Suprapubic skin (tissue), 4 donors: ENCODE data around the gene PSMA6. TPM values are rescaled to one million over a fixed set of nuclear protein-coding genes. Genes with fewer than 3 reads are reported as not detected.

Experiments used
- DNase-seq, 2 donors: peaks; one replicate each; pipeline ENCODE4 v3.0.0-alpha.2; 2019; ENCODE audit warnings: low spot score in 2 of 2
- H3K27ac ChIP-seq: fragments of 200-600 bp; sonication (generic); one replicate; pipeline ENCODE4 v1.5.1; 2019
- H3K27me3 ChIP-seq: fragments of 200-600 bp; sonication (generic); one replicate; pipeline ENCODE4 v1.5.1; 2019
- H3K36me3 ChIP-seq: fragments of 200-600 bp; sonication (generic); one replicate; pipeline ENCODE4 v1.5.1; 2019
- H3K4me1 ChIP-seq: fragments of 200-600 bp; sonication (generic); one replicate; pipeline ENCODE4 v1.5.1; 2019
- H3K4me3 ChIP-seq: fragments of 200-600 bp; sonication (generic); one replicate; pipeline ENCODE4 v1.5.1; 2019; ENCODE audit warnings: mild to moderate bottlenecking
- H3K9me3 ChIP-seq: fragments of 200-600 bp; sonication (generic); one replicate; pipeline ENCODE4 v1.5.1; 2019
- EP300 ChIP-seq: sonication (generic); formaldehyde crosslinking; IDR thresholded peaks from one replicate; pipeline ENCODE4 v1.6.1; 2017; ENCODE audit warnings: antibody characterized with exemption
- POLR2A ChIP-seq, 2 donors: fragments of 450-650 bp; IDR thresholded peaks; one replicate each; pipeline ENCODE4 v1.6.1; 2017; ENCODE audit warnings: antibody characterized with exemption in 2 of 2, mild to moderate bottlenecking in 2 of 2, moderate library complexity in 2 of 2
- POLR2AphosphoS5 ChIP-seq, 3 donors: sonication (generic); formaldehyde crosslinking; IDR thresholded peaks; one replicate each; pipeline ENCODE4 v1.6.1; 2017; ENCODE audit warnings: antibody characterized with exemption in 3 of 3
- WGBS: methylation state at CpG from one replicate; pipeline ENCODE4 v1.1.5; 2018; 5-methylcytosine and 5-hydroxymethylcytosine counted together
- total RNA-seq, 4 donors: library from RNA; depleted of rRNA; stranded (reverse); fragments of >200 nt; gene quantifications; one replicate each; pipeline ENCODE4 v1.1.0, GENCODE V29; 2016
- TF ChIP-seq, protein P1 (sequence below), 2 donors: fragments of 200-600 bp in 1 of 2; fragments of 450-650 bp in 1 of 2; sonication (generic) in 1 of 2; IDR thresholded peaks; one replicate each; pipeline ENCODE4 v1.5.1; 2016 to 2019; ENCODE audit warnings: antibody characterized with exemption in 2 of 2, mild to moderate bottlenecking in 1 of 2, moderate library complexity in 1 of 2

The PSMA6 gene
- total RNA-seq, 4 donors from 2014 or later: 80.4 to 133 (median 110) TPM

DNA sequence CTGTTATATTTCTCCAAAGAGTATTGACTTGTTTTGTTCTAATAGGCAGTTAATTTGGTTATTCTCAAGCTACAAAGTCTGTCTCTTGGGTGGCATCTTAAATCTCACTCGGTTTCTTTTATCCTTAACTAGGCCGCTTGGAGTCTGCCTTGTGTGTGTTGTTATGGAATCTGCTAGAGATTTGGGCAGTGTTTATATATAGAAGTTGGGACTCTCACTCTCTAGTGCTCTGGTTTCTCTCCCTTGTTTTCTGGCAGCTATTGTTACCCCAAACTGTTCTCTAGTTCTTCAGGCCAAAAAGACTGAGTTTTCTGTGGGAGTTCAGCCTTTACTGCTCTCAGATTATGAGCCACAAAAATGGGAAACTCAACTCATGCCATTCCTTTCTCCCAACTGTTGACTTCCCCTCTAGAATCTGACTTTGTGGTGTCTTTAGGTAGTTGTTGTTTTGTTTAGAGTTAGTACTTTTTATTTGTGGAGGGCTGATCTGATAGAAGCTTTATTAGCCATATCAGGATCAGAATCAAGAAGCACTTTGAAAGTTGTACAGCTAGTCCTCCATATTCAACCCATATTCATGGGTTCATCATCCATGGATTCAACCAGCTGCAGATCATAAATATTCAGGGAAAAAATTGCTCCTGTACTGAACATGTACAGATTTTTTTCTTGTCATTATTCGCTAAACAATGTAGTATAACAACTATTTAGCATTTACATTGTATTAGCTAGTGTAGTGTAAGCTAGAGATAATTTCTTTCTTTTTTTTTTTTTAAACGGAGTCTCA, 11.2 kb downstream of the PSMA6 start:
- H3K4me3 ChIP-seq: no peak overlapping the region
- peaks cover 9% of the 10 kb centered on the region for H3K4me1 ChIP-seq
- TF ChIP-seq POLR2A (IDR thresholded peaks at IDR 0.05): no peak
- TF ChIP-seq EP300: no peak
- TF ChIP-seq, protein P1, sequence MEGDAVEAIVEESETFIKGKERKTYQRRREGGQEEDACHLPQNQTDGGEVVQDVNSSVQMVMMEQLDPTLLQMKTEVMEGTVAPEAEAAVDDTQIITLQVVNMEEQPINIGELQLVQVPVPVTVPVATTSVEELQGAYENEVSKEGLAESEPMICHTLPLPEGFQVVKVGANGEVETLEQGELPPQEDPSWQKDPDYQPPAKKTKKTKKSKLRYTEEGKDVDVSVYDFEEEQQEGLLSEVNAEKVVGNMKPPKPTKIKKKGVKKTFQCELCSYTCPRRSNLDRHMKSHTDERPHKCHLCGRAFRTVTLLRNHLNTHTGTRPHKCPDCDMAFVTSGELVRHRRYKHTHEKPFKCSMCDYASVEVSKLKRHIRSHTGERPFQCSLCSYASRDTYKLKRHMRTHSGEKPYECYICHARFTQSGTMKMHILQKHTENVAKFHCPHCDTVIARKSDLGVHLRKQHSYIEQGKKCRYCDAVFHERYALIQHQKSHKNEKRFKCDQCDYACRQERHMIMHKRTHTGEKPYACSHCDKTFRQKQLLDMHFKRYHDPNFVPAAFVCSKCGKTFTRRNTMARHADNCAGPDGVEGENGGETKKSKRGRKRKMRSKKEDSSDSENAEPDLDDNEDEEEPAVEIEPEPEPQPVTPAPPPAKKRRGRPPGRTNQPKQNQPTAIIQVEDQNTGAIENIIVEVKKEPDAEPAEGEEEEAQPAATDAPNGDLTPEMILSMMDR (IDR thresholded peaks at IDR 0.05): no peak
- TF ChIP-seq POLR2AphosphoS5 (IDR thresholded peaks at IDR 0.05): no peak
- WGBS: 97% methylated on average over 4 of the region's 4 CpGs
- no peaks in the 10 kb centered on the region for H3K9me3 ChIP-seq
- peaks cover 4% of the 10 kb centered on the region for H3K36me3 ChIP-seq
- DNase-seq: no peak
- H3K27ac ChIP-seq: no peak overlapping the region
- H3K27me3 ChIP-seq: no peaks in the 10 kb centered on the region

DNA sequence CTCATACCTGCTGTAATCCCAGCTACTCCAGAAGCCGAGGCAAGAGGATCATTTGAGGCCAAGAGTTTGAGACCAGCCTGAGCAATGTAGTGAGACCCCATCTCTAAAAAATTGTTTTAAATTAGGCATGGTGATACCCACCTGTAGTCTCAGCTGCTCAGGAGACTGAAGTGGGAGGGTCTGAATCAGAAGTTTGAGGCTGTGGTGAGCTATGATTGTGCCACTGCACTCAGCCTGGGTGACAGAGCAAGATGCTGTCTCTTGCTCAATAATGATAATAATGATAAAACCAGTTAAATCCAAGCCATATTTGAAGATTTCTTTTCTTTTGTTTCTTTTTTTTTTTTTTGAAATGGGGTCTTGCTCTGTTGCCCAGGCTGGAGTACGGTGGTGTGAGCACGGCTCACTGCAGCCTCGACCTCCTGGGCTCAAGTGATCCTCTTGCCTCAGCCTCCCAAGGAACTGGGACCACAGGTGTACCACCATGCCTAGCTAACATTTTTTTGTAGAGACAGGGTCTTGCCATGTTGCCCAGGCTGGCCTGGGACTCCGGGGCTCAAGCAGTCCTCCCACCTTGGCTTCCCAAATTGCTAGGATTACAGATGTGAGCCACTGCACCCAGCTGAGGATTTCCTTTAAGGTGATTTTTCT, 12.8 kb downstream of the PSMA6 start:
- TF ChIP-seq POLR2AphosphoS5 (IDR thresholded peaks at IDR 0.05) (no peak), POLR2A (IDR thresholded peaks at IDR 0.05) (no peak), EP300 (no peak)
- TF ChIP-seq, protein P1 (IDR thresholded peaks at IDR 0.05): no peak
- 98% methylated on average over 5 of the region's 5 CpGs for WGBS

DNA sequence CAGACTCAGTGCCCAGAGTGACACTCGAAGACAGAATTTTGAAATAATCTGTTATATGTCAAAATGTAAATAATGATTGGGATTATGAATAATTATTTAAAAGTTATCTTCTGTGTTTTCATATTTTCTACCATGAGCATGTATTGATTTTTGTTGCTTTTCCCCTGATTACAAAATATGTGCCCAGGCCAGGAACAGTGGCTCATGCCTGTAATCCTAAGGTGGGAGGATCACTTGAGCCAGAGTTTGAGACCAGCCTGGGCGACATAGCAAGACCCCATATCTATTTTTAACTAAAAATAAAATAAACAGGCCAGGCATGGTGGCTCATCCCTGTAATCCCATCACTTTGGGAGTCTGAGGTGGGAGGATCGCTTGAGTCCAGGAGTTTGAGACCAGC, 13.5 kb downstream of the PSMA6 start:
- WGBS: 90% methylated on average over 3 of the region's 3 CpGs
- DNase-seq: no peak
- TF ChIP-seq EP300 (no peak), POLR2AphosphoS5 (IDR thresholded peaks at IDR 0.05) (no peak), POLR2A (IDR thresholded peaks at IDR 0.05) (no peak)
- TF ChIP-seq, protein P1 (IDR thresholded peaks at IDR 0.05): no peak

More for the DNA sequence above, 12.8 kb downstream of the PSMA6 start:
- Histone ChIP-seq H3K4me1 (peaks cover 9% of the 10 kb centered on the region), H3K4me3 (no peak overlapping the region), H3K27me3 (no peaks in the 10 kb centered on the region), H3K9me3 (no peaks in the 10 kb centered on the region), H3K27ac (no peak overlapping the region), H3K36me3 (peaks cover 17% of the 10 kb centered on the region)
- DNase-seq: no peak

DNA sequence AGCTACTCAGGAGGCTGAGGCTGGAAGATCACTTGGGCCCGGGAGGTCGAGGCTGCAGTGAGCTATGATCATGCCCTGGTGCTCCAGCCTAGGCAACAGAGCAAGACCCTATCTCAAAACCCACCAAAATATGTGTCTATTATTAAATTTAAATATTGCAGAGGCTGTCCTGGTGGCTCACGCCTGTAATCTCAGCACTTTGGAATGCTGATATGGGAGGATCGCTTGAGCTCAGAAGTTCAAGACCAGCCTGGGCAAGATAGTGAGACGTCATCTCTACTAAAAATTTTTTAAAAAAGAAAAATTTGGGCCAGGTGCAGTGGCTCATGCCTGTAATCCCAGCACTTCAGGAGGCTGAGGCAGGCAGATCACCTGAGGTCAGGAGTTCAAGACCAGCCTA, 13.9 kb downstream of the PSMA6 start:
- TF ChIP-seq, protein P1 (IDR thresholded peaks at IDR 0.05): no peak
- TF ChIP-seq POLR2AphosphoS5 (IDR thresholded peaks at IDR 0.05) (no peak), EP300 (no peak), POLR2A (IDR thresholded peaks at IDR 0.05) (no peak)
- no peak for DNase-seq
- peaks cover 29% of the 10 kb centered on the region for H3K36me3 ChIP-seq
- no peak overlapping the region for H3K27ac ChIP-seq
- H3K9me3 ChIP-seq: no peaks in the 10 kb centered on the region
- 96% methylated on average over 5 of the region's 5 CpGs for WGBS
- no peak overlapping the region for H3K4me3 ChIP-seq
- no peaks in the 10 kb centered on the region for H3K27me3 ChIP-seq
- peaks cover 7% of the 10 kb centered on the region for H3K4me1 ChIP-seq

More for the DNA sequence above, 13.5 kb downstream of the PSMA6 start:
- Histone ChIP-seq H3K9me3 (no peaks in the 10 kb centered on the region), H3K27me3 (no peaks in the 10 kb centered on the region), H3K4me3 (no peak overlapping the region), H3K4me1 (peaks cover 9% of the 10 kb centered on the region), H3K36me3 (peaks cover 24% of the 10 kb centered on the region), H3K27ac (no peak overlapping the region)

DNA sequence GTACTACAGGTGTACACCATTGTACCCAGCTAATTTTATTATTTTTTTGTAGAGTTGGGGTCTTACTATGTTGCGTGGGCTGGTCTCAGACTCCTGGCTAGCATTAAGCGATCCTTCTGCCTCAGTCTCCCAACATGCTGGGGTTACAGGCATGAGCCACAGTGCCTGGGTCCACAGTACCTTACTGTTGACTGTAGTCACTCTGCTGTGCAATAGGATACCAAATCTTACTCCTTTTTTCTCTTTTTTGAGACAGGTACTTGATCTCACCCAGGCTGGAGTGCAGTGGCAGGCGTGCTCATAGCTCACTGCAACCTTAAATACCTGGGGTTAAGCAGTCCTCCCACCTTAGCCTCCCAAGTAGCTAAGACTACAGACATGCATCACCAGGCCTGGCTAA, 25.6 kb downstream of the PSMA6 start:
- DNase-seq: no peak
- H3K4me3 ChIP-seq: no peak overlapping the region
- no peak for TF ChIP-seq EP300
- peaks cover 57% of the 10 kb centered on the region for H3K36me3 ChIP-seq
- no peak overlapping the region for H3K27ac ChIP-seq
- no peaks in the 10 kb centered on the region for H3K4me1 ChIP-seq
- WGBS: 100% methylated on average over 3 of the region's 3 CpGs
- no peaks in the 10 kb centered on the region for H3K9me3 ChIP-seq
- no peaks in the 10 kb centered on the region for H3K27me3 ChIP-seq
